Esophagus muscularis mucosa (tissue), 4 donors: ENCODE data around the gene IQCK. TPM values are rescaled to one million over a fixed set of nuclear protein-coding genes. Genes with fewer than 3 reads are reported as not detected.

Experiments
- DNase-seq: peaks from one replicate; pipeline ENCODE4 v3.0.0-alpha.2; 2017; ENCODE audit errors: extremely low spot score
- H3K27ac ChIP-seq, 4 donors: fragments of 200-600 bp; sonication (generic); replicated peaks in 1 of 4; 1 replicate in 3 of 4; 2 replicates in 1 of 4; pipeline ENCODE4 v1.5.1; 2016 to 2019; ENCODE audit warnings: mild to moderate bottlenecking in 1 of 4
- H3K27me3 ChIP-seq, 4 donors: fragments of 200-600 bp; sonication (generic); one replicate each; pipeline versions ENCODE4 v1.5.1 to v1.6.0; 2016 to 2019
- H3K36me3 ChIP-seq, 4 donors: fragments of 200-600 bp; sonication (generic); one replicate each; pipeline ENCODE4 v1.5.1; 2016 to 2019
- H3K4me1 ChIP-seq, 4 donors: fragments of 200-600 bp; sonication (generic); one replicate each; pipeline ENCODE4 v1.5.1; 2016 to 2019
- H3K4me3 ChIP-seq, 4 donors: fragments of 200-600 bp; sonication (generic); 1 replicate in 2 of 4; 2 replicates in 2 of 4; pipeline ENCODE4 v1.5.1; 2016 to 2019; ENCODE audit warnings: mild to moderate bottlenecking in 4 of 4, moderate library complexity in 1 of 4
- H3K9me3 ChIP-seq, 4 donors: fragments of 200-600 bp; sonication (generic); 1 replicate in 3 of 4; 2 replicates in 1 of 4; pipeline ENCODE4 v1.5.1; 2016 to 2019
- EP300 ChIP-seq: sonication (generic); formaldehyde crosslinking; IDR thresholded peaks from one replicate; pipeline ENCODE4 v1.6.1; 2017; ENCODE audit warnings: antibody characterized with exemption
- POLR2A ChIP-seq: fragments of 450-650 bp; IDR thresholded peaks from one replicate; pipeline ENCODE4 v1.6.1; 2017; ENCODE audit warnings: antibody characterized with exemption, moderate library complexity, mild to moderate bottlenecking, low read depth
- POLR2AphosphoS5 ChIP-seq, 2 donors: sonication (generic); formaldehyde crosslinking; IDR thresholded peaks; one replicate each; pipeline ENCODE4 v1.6.1; 2017; ENCODE audit warnings: antibody characterized with exemption in 2 of 2
- WGBS: methylation state at CpG from one replicate; pipeline ENCODE4 v1.1.5; 2018; 5-methylcytosine and 5-hydroxymethylcytosine counted together
- intact Hi-C: fragments of 100-400 bp; cut with DNase I; formaldehyde crosslinking; loops from one replicate; pipeline ENCODE4 v1.15.1; 2023
- total RNA-seq, 4 donors: library from RNA; depleted of rRNA; stranded (reverse); fragments of >200 nt; gene quantifications; one replicate each; pipeline versions ENCODE4 v1.1.0 to v1.2.1, GENCODE V29; 2016
- TF ChIP-seq, protein P1 (sequence below), 3 experiments: fragments of 200-600 bp in 2 of 3; fragments of 450-650 bp in 1 of 3; sonication (generic) in 2 of 3; IDR thresholded peaks; one replicate each; pipeline ENCODE4 v1.5.1; 2017 to 2019; ENCODE audit warnings: antibody characterized with exemption in 3 of 3, mild to moderate bottlenecking in 2 of 3, moderate library complexity in 1 of 3

Gene IQCK
- total RNA-seq, 4 donors from 2014 or later: 7.4 to 10.4 (median 8.6) TPM

DNA sequence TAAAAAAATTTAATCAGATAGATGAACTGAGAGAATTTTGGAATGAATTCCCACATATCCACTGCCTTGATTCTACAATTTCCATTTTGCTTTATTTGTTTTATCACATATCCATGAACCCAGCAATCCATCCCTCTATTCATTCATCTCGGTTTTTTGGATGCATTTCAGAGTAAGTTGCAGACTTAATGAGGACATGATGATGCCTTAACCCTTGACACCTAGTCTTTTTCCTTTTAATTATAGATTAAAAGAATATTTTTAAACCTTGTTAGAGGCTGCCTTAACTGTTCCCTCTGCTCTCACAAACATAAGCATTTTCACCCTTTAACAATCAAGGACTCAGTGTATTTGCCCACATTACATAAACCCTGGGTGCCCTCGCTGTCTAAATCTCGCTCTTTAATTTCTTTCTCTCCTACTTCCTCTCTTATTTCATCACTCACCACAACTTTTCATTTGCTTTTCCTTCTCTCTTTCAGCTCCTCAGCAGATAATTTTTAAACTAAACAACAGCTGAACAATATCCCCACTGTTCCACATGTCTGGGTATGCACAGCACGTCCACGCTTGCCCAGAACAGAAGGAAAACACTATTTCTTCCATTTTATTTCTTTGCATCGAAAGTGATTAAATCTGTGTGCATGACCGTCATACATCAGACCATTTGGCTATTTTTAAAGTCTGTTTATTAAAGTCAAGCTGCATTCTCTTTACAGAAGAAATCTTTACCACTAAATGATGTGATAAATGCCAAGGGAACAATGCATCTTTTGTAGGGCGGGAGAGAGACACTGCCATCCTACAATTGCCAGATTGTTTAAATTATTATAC lies 39.9 kb downstream of the IQCK start:
- Histone ChIP-seq H3K27me3 (no peaks in the 10 kb centered on the region), H3K4me1 (peaks cover 0 to 23% (median 8%) of the 10 kb centered on the region in 4 donors), H3K4me3 (no peak overlapping the region), H3K9me3 (no peaks in the 10 kb centered on the region), H3K36me3 (no peaks in the 10 kb centered on the region), H3K27ac (no peak overlapping the region)
- intact Hi-C loops: no loop called here
- TF ChIP-seq EP300 (no peak), POLR2A (no peak), POLR2AphosphoS5 (IDR thresholded peaks at IDR 0.05) (no peak)
- TF ChIP-seq, protein P1, sequence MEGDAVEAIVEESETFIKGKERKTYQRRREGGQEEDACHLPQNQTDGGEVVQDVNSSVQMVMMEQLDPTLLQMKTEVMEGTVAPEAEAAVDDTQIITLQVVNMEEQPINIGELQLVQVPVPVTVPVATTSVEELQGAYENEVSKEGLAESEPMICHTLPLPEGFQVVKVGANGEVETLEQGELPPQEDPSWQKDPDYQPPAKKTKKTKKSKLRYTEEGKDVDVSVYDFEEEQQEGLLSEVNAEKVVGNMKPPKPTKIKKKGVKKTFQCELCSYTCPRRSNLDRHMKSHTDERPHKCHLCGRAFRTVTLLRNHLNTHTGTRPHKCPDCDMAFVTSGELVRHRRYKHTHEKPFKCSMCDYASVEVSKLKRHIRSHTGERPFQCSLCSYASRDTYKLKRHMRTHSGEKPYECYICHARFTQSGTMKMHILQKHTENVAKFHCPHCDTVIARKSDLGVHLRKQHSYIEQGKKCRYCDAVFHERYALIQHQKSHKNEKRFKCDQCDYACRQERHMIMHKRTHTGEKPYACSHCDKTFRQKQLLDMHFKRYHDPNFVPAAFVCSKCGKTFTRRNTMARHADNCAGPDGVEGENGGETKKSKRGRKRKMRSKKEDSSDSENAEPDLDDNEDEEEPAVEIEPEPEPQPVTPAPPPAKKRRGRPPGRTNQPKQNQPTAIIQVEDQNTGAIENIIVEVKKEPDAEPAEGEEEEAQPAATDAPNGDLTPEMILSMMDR (IDR thresholded peaks at IDR 0.05): no peak
- DNase-seq: no peak
- 61% methylated on average over 8 of the region's 8 CpGs for WGBS

DNA sequence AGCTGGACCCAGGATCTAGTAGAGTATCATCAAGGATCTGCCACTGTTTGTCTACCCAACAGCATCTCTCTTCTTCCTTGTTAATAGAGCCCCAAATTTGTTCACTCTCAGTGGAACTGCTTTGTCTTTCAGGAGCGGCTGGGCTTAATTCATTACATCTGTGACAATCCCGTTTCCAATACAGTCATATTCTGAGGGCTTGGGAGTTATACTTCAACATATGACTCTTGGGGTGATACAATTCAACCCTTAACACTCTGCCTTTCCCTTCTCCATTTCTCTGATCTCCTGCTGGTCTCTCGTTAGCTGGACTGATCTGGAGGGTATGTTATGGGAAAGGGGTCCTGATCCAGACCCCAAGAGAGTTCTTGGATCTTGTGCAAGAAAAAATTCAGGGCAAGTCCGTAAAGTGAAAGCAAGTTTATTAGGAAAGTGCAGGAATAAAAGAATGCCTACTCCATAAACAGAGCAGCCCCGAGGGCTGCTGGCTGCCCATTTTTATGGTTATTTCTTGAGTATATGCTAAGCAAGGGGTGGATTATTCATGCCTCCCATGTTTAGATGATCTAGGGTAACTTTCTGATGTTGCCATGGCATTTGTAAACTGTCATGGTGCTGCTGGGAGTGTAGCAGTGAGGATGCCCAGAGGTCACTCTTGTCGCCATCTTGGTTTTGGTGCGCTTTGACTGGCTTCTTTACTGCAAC lies 42.4 kb downstream of the IQCK start:
- Histone ChIP-seq H3K4me1 (peaks cover 0 to 18% (median 6%) of the 10 kb centered on the region in 4 donors), H3K27me3 (no peaks in the 10 kb centered on the region), H3K36me3 (no peaks in the 10 kb centered on the region), H3K4me3 (no peak overlapping the region), H3K27ac (no peak overlapping the region), H3K9me3 (no peaks in the 10 kb centered on the region)
- TF ChIP-seq POLR2AphosphoS5 (IDR thresholded peaks at IDR 0.05): no peak
- no peak for TF ChIP-seq POLR2A
- no peak for TF ChIP-seq EP300
- TF ChIP-seq, protein P1 (IDR thresholded peaks at IDR 0.05): no peak
- 90% methylated on average over 7 of the region's 7 CpGs for WGBS
- intact Hi-C loops: no loop called here
- DNase-seq: no peak

DNA sequence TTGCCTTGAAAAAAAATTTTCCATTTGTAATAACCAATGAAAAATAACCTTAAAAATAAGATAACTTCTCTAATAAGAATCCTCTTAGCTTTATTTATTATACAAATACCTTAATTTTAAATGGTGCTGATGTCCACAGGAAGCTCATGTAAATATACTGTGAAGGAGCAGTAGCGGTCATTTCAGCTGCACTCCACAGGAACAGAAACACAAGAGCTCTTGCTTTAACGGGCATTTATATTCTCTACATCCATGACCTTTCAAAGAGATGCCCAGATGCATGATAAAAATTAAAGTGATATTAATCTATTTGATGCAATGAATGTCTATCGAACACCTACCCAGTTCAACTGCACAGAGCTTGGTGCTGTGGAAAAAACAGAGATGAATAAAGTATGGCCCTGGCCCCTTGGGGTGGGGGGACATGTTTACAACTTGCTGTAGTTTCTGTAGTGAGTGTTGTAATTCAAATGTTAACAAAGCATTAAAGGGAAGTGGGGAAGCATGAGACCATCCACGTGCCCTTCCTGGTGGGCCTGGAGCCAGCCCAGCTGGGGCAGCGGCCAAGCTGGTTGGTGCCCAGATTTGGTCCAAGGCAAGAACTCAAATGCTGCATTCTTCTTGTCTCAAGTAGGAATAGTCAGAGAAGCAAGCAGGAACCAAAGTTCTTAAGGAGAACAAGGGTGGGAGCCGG lies 47.9 kb downstream of the IQCK start:
- DNase-seq: no peak
- intact Hi-C loops: no loop called here
- TF ChIP-seq POLR2A (no peak), POLR2AphosphoS5 (IDR thresholded peaks at IDR 0.05) (peak in 1 of 2 donors; percentile 65)
- no peak overlapping the region for H3K27ac ChIP-seq
- no peak overlapping the region for H3K4me3 ChIP-seq
- H3K9me3 ChIP-seq: no peaks in the 10 kb centered on the region
- no peaks in the 10 kb centered on the region for H3K27me3 ChIP-seq
- 52% methylated on average over 6 of the region's 6 CpGs for WGBS
- no peaks in the 10 kb centered on the region for H3K36me3 ChIP-seq
- peaks cover 0 to 13% (median 8%) of the 10 kb centered on the region in 4 donors for H3K4me1 ChIP-seq

DNA sequence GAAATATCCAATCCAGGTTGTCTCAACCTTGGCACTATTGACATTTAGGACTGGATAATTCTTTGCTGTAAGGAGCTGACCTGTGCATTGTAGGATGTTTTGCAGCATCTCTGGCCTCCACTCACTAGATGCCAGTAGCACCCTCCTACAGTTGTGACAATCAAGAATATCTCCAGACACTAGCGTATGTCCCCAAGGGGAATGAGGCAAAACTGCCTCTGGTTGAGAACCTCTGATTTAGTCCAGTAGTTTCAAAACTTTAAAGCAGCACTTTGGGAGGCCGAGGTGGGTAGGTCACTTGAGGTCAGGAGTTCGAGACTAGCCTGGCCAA lies 48.4 kb downstream of the IQCK start:
- no peak overlapping the region for H3K4me3 ChIP-seq
- no peak for DNase-seq
- WGBS: 84% methylated on average over 3 of the region's 3 CpGs
- no peak overlapping the region for H3K27ac ChIP-seq
- H3K36me3 ChIP-seq: no peaks in the 10 kb centered on the region
- no peaks in the 10 kb centered on the region for H3K27me3 ChIP-seq
- no peak for TF ChIP-seq EP300
- intact Hi-C loops: no loop called here
- no peaks in the 10 kb centered on the region for H3K9me3 ChIP-seq
- peaks cover 0 to 13% (median 8%) of the 10 kb centered on the region in 4 donors for H3K4me1 ChIP-seq

DNA sequence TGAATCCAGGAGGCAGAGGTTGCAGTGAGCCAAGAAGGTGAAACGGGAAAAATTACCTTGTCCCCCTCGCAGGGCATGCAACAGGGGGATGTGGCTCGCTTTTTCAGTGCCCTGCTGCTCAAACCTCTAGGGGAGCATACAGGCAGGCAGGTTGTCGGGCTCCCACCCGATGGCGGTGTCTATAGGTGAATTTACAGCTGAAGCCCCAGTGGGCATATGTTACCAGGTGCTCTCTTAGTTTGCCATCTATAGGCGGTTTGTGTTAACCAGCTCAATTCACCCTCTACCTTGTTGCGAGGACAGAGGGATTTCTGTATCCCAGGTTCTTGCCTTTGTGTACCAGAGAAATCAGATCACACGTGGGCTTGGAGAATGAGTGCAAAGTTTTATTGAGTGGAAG lies 48.9 kb downstream of the IQCK start:
- peaks cover 0 to 13% (median 8%) of the 10 kb centered on the region in 4 donors for H3K4me1 ChIP-seq
- WGBS: 98% methylated on average over 9 of the region's 9 CpGs
- no peak for DNase-seq
- no peak overlapping the region for H3K4me3 ChIP-seq
- no peaks in the 10 kb centered on the region for H3K9me3 ChIP-seq
- no peaks in the 10 kb centered on the region for H3K27me3 ChIP-seq
- H3K27ac ChIP-seq: no peak overlapping the region
- TF ChIP-seq, protein P1 (IDR thresholded peaks at IDR 0.05): no peak
- no peak for TF ChIP-seq EP300
- TF ChIP-seq POLR2A: no peak
- TF ChIP-seq POLR2AphosphoS5 (IDR thresholded peaks at IDR 0.05): no peak
- H3K36me3 ChIP-seq: no peaks in the 10 kb centered on the region
- intact Hi-C loops: no loop called here
